HT1080 (cell line): ENCODE data around the gene DCX. TPM values are rescaled to one million over a fixed set of nuclear protein-coding genes. Genes with fewer than 3 reads are reported as not detected.
A peak's percentile ranks its signal among the peaks of the same experiment; 100 is the strongest.
"Not testable (repeated sequence)": the region's sequence is repeated elsewhere in the genome, so short reads cannot be mapped to it uniquely, and the experiment has no call there.

Source experiments
- DNase-seq: peaks from one replicate; pipeline ENCODE4 v3.0.0-alpha.2; 2015; ENCODE audit warnings: low read depth
- total RNA-seq: library from RNA; depleted of rRNA; stranded (reverse); fragments of >200 nt; shearing (Covaris generic); gene quantifications from 2 replicates; pipeline ENCODE4 v1.2.3, GENCODE V29; 2014

The DCX gene
- total RNA-seq, 1 experiment from 2014 or later = not detected

- DNase-seq = no peak
Measured at GRCh38 chrX:111372086-111372485, 39.9 kb downstream of the DCX start.

DNA sequence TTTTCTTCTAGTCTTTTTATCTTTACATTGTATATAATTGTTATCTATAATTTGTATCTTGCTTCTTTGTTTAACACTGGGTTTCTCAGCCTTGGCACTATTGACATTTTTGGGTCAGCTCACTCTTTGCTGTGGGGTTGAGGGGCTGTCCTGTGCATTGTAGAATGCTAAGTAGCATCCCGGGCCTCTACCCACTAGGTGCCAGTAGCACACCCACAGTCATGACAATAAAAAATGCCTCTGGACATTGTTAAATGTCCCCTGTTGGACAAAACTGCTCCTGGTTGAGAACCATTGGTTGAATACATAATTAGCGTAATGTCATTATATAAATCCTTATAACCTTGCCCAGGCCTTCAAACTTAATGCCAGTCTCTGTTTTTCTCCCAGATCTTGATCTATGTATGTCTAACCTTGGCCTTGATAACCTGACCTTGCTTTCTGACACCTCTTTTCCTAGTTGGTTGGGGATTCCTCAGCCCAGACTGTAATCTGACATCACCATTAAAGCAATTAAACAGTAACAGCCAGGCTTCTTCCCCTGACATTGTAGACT, 46.1 kb downstream of the DCX start:
- no peak for DNase-seq

GRCh38 chrX:111363741-111364140, 48.3 kb downstream of the DCX start:
- DNase-seq = no peak

- DNase-seq = no peak
Measured at GRCh38 chrX:111361751-111362150, 50.2 kb downstream of the DCX start.

DNA sequence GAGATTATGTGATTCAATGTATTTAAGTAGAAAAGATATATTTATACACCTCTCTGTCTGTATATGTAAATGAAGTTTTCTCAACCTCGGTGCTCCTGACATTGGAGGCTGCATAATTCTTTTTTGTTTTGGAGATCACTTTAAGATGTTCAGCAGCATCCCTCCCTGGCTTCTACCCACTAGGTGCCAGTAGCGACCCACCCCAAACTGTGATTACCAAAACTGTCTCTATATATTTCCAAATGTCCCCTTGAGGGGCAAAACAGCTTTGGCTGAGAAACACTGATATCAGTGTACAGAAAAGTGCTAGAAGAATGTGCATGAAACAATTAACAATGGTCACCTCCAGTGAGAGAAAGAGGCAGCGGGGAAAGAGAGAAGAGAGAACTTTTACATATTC, 51.2 kb downstream of the DCX start:
- DNase-seq = no peak

- no peak for DNase-seq
Measured at GRCh38 chrX:111355523-111356115, 56.4 kb downstream of the DCX start.

DNA sequence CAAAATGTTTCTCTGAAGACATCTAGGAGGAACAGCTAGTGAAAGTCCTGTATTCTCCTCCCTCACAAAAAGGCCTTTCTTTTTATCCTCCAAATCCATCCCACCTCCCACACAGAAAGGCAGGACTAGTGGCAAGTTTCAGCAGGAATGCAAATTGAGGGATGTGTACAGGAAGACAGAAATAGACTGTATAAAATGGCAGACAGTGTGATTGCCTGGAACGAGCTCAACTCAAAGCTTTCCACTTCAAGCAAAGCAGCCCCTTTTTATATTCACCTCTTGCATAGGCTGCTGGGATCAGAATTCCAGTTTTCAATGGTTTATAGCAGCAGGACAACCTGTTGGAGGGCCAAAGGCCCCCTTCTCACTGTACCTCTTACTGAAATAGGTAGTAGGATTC, 57.5 kb downstream of the DCX start:
- no peak for DNase-seq

- DNase-seq = no peak
Measured at GRCh38 chrX:111353793-111354192, 58.2 kb downstream of the DCX start.

- DNase-seq = peak; percentile 57
Measured at GRCh38 chrX:111352424-111352823, 59.6 kb downstream of the DCX start.

DNA sequence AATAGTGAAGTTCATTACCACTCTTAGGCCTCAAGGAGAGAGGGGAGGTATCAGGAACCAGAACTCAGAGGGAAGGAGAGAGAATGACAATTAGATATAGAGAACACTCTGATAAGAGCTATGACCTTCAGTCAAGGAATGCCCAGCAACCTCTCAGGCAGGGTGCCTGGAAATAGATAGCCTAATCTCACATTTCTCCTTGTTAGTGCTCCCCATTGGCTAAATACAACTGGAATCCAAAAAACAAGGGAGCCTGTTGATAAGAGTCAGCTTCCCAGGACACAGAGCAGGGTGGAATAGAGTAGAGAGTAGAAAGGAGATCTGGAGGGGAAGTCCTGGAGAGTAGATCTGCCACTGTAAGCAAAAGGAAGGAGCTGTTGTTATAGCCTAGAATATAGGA, 62.1 kb downstream of the DCX start:
- no peak for DNase-seq

- no peak for DNase-seq
Measured at GRCh38 chrX:111349101-111349500, 62.9 kb downstream of the DCX start.

DNA sequence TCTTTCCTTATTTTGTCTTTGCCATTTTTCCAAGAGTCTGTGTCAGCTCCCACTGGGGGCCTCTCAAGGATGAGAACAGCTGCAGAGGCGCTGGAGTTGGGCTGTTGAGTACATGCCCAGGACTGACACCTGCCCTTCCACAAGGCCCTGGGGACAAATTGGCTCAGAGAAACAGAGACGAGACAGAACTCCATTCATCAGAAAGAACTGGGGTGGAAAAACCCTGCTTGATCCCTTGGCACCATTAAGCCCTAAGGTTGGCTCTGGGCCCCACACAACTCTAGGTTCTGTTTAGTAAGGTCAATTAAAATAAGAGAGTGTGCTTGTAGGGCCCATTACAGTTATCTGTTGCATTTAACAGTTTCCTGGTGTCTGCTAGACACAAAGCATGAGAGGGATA, 63.6 kb downstream of the DCX start:
- DNase-seq = no peak

GRCh38 chrX:111346150-111346549, 65.8 kb downstream of the DCX start:
- DNase-seq = not testable (repeated sequence)

GRCh38 chrX:111340054-111340453, 71.9 kb downstream of the DCX start:
- DNase-seq = no peak

- DNase-seq = no peak
Measured at GRCh38 chrX:111339212-111339611, 72.8 kb downstream of the DCX start.

DNA sequence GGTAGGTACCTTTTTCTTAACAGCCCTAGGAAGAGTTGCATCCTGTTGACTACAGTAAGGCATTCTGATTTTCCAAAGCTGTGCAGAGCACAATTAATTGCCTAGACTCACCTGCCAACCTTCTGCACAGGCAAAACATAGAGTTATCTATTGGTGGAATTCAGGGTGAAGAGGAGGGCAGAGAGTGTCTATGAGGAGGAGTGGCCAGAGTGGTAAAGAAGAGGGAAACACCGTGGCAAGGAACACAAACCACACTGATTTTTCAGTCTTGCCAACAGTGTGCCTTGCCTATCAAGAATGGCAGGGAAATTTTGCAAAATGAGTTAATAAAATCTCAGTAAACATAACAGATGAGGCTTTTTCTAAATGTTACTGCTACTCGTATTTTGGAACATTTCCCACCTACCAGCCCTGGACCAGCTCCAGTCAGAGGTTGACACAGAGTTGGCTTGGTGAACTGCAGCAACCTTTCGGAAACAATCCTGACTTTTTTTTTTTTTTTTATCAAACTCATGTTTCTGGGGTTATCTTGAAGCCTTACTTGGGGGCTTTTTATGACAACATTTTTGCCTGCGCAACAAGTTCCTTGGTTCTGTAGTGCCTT, 73.8 kb downstream of the DCX start:
- no peak for DNase-seq

DNA sequence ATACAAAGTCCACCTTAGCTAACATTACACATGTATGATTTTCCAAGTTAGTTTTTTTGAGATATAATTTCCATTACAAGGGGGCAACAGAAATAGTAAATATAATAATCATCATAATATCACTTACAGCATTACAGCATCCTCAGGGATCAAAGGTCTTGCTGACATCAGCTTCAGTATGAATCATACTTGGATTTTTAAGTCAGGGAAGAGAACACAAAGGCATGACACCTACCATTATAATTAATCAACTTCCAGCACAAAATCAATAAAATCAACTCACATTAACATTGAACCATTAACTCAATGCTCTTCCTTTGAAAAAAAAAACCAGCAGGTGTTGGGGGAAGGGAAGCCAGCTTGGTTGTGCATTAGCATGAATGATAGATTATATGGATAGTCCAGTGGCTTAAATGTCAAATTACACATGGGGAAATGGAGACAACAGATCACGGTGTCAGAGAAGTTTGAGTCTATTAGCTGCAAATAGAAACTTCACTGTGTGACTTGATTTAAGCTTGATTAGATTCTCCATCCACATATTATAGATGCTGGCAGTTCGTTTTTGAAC, 74.8 kb downstream of the DCX start:
- no peak for DNase-seq

GRCh38 chrX:111336141-111336540, 75.9 kb downstream of the DCX start:
- no peak for DNase-seq

DNA sequence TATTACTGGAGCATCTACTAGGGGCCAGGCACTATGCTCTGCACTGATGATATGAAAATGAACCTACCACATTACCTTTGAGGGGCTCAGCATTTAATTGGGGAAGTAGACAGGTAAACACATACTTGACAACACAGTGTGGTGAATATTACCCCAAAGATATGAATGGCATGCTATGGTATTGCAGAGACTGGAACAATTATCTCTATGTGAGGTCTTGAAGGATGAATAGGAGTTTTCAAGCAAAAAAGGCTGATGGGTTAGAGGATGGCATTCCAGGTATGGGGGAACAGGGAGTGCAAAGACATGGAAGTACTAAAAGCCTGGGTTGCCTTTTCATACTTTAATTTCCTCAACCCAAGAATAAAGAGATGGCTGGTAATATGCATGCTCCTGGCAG, 82.6 kb downstream of the DCX start:
- DNase-seq = no peak

- no peak for DNase-seq
Measured at GRCh38 chrX:111328858-111329257, 83.1 kb downstream of the DCX start.

GRCh38 chrX:111322231-111322855, 89.6 kb downstream of the DCX start:
- no peak for DNase-seq

GRCh38 chrX:111319451-111319850, 92.5 kb downstream of the DCX start:
- DNase-seq = no peak
